GM21360 (cell line): ENCODE data around the gene DCD.

Experiments
- ATAC-seq: cut with Tn5 transposase; IDR thresholded peaks from one replicate; pipeline ENCODE4 v1.9.1; 2021; ENCODE audit warnings: mild to moderate bottlenecking, moderate library complexity; ENCODE audit not compliant: unreplicated experiment

The DCD gene

GRCh38 chr12:54608769-54609168 is 39.4 kb downstream of the DCD start:
- no peak for ATAC-seq

- ATAC-seq, result no peak
These were observed 40.0 kb downstream of the DCD start for GRCh38 chr12:54608156-54608555.

- no peak for ATAC-seq
These were observed 41.6 kb downstream of the DCD start for GRCh38 chr12:54606556-54606955.

- no peak for ATAC-seq
These were observed 42.8 kb downstream of the DCD start for GRCh38 chr12:54605138-54605970.

GRCh38 chr12:54604436-54604835 is 43.7 kb downstream of the DCD start:
- ATAC-seq, result no peak

- ATAC-seq, result no peak
These were observed 44.3 kb downstream of the DCD start for GRCh38 chr12:54603872-54604271.

GRCh38 chr12:54603173-54603814 is 44.9 kb downstream of the DCD start:
- peak; percentile 92 for ATAC-seq

GRCh38 chr12:54602661-54603060 is 45.5 kb downstream of the DCD start:
- no peak for ATAC-seq

- ATAC-seq, result no peak
These were observed 46.3 kb downstream of the DCD start for GRCh38 chr12:54601841-54602240.

GRCh38 chr12:54598970-54599369 is 49.2 kb downstream of the DCD start:
- no peak for ATAC-seq

GRCh38 chr12:54596526-54596946 is 51.6 kb downstream of the DCD start:
- ATAC-seq, result no peak

- no peak for ATAC-seq
These were observed 52.7 kb downstream of the DCD start for GRCh38 chr12:54595471-54595870.
